Thyroid gland (tissue), 4 donors: ENCODE measurements around the gene OR6N1. TPM values are rescaled to one million over a fixed set of nuclear protein-coding genes. Genes with fewer than 3 reads are reported as not detected.

Source experiments
- DNase-seq, 2 donors: peaks; one replicate each; pipeline ENCODE4 v3.0.0-alpha.2; 2019
- H3K27ac ChIP-seq, 3 donors: fragments of 200-600 bp; sonication (generic); 1 replicate in 2 of 3; 2 replicates in 1 of 3; pipeline ENCODE4 v1.5.1; 2016 to 2019; ENCODE audit warnings: mild to moderate bottlenecking in 1 of 3, moderate library complexity in 1 of 3
- H3K27me3 ChIP-seq: fragments of 200-600 bp; sonication (generic); one replicate; pipeline ENCODE4 v1.5.1; 2019
- H3K36me3 ChIP-seq, 2 donors: fragments of 200-600 bp; sonication (generic); one replicate each; pipeline ENCODE4 v1.5.1; 2016 to 2019
- H3K4me1 ChIP-seq, 2 donors: fragments of 200-600 bp; sonication (generic); one replicate each; pipeline ENCODE4 v1.5.1; 2017 to 2019
- H3K4me3 ChIP-seq, 3 donors: fragments of 200-600 bp; sonication (generic); replicated peaks in 1 of 3; 1 replicate in 2 of 3; 2 replicates in 1 of 3; pipeline ENCODE4 v1.5.1; 2016; ENCODE audit warnings: mild to moderate bottlenecking in 1 of 3
- H3K9me3 ChIP-seq: fragments of 200-600 bp; sonication (generic); one replicate; pipeline ENCODE4 v1.5.1; 2017
- CTCF ChIP-seq, 6 experiments: fragments of 200-600 bp in 3 of 6; fragments of 450-650 bp in 3 of 6; sonication (generic) in 3 of 6; IDR thresholded peaks; one replicate each; pipeline ENCODE4 v1.5.1; 2016 to 2019; ENCODE audit warnings: antibody characterized with exemption in 6 of 6, mild to moderate bottlenecking in 2 of 6, inconsistent platforms in 1 of 6, moderate library complexity in 1 of 6
- POLR2A ChIP-seq, 2 donors: fragments of 450-650 bp; IDR thresholded peaks; one replicate each; pipeline ENCODE4 v1.6.1; 2017; ENCODE audit warnings: antibody characterized with exemption in 2 of 2, mild to moderate bottlenecking in 2 of 2, moderate library complexity in 1 of 2
- WGBS, 2 donors: methylation state at CpG; one replicate each; pipeline ENCODE4 v1.1.5; 2017; 5-methylcytosine and 5-hydroxymethylcytosine counted together
- intact Hi-C: fragments of 100-400 bp; cut with DNase I; formaldehyde crosslinking; loops from one replicate; pipeline ENCODE4 v1.15.1; 2023
- total RNA-seq, 4 donors: library from RNA; depleted of rRNA; stranded (reverse); fragments of >200 nt; gene quantifications; one replicate each; pipeline ENCODE4 v1.2.3, GENCODE V29; 2016

The OR6N1 gene
- total RNA-seq, 4 donors from 2014 or later: not detected

DNA sequence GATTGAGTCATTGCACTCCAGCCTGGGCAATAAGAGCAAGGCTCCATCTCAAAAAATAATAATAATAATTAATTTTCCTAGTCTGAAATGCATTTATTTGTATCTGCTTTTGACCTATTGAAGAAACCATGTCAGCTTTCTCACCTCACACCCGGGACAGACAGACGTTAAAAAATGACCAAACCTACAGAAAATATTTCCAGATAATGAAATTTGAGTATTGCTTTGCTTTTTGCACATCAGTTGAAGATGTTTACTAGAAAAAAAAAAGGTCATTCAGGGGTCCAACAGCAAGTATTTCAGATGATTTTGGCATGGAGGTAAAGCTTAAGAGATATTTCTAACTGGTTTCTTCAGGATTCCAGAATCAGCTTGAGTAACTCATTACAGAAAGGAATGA lies 17.6 kb downstream of the OR6N1 start, which contains the start of gene OR6K6:
Gene OR6K6, plus strand, starts transcription at position 301 of the 400 bp plus-strand sequence. CDS start 168 bp downstream, outside the sequence.
- 89 to 93% methylated on average over 2 of the region's 2 CpGs for WGBS, 2 donors
- intact Hi-C loops: no loop called here

DNA sequence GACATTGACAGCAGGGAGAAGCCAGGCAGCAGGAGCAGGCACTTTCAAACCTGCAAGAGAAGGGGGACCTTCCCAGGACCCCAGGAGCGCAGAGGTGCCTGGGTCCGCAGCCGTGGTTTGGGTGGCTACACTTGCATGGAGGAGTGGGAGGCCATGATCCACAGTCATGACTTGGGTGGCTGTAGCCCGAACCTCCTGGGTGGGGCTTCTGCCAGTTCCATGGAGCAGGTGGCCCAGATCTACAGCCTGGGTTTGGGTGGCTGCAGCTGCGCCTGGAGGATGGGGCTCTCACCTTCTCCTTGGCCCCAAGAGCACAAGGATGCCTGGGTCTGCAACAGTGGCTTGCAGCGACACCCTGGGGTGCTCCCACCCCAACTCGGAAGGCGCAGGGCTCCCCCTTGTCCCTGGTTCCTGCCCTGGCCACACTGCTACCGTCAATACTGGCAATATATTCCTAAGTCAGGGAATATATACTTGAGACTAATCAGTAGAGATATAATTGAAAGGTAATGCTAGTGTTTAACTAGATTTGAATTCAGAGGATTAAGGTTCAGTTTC lies 19.8 kb downstream of the OR6N1 start:
- Histone ChIP-seq H3K36me3 (no peaks in the 10 kb centered on the region), H3K27me3 (no peaks in the 10 kb centered on the region), H3K4me1 (no peaks in the 10 kb centered on the region), H3K9me3 (no peaks in the 10 kb centered on the region), H3K27ac (no peak overlapping the region), H3K4me3 (no peak overlapping the region)
- TF ChIP-seq CTCF (IDR thresholded peaks at IDR 0.05): no peak
- TF ChIP-seq POLR2A (IDR thresholded peaks at IDR 0.05): no peak
- DNase-seq: no peak
- WGBS, 2 donors: 97 to 98% methylated on average over 5 to 9 of the region's 9 CpGs
- intact Hi-C loops: no loop called here

More for the DNA sequence above, 17.6 kb downstream of the OR6N1 start, which contains the start of gene OR6K6:
- Histone ChIP-seq H3K27ac (no peak within 1 kb of the TSS), H3K27me3 (no peaks in the 10 kb centered on the region), H3K4me1 (no peaks in the 10 kb centered on the region), H3K4me3 (no peak within 1 kb of the TSS), H3K9me3 (no peaks in the 10 kb centered on the region), H3K36me3 (no peaks in the 10 kb centered on the region)
- no peak for DNase-seq
- TF ChIP-seq CTCF (IDR thresholded peaks at IDR 0.05): no peak
- TF ChIP-seq POLR2A (IDR thresholded peaks at IDR 0.05): no peak

DNA sequence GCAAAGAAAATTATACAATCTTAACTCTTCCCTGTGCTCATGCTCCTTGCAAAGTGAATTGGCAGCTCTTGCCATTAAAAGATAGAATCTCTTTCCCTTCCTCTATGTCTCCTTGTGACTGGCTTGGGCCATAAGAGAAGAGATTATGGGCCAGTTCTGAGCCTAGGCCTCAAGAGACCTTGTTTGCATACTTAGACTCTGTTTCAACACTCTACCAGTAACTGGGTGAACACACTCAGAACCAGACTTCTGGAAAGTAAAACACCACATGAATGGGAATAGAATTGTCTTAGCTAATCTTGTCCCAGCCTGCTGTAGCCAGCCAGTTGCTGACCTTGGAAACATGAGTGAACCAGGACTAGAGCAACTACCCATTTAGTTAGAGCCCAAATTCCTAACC lies 36.1 kb downstream of the OR6N1 start:
- no peak for DNase-seq
- no peaks in the 10 kb centered on the region for H3K27me3 ChIP-seq
- intact Hi-C loops: no loop called here
- no peak overlapping the region for H3K27ac ChIP-seq
- H3K4me3 ChIP-seq: no peak overlapping the region
- no peaks in the 10 kb centered on the region for H3K36me3 ChIP-seq
- TF ChIP-seq CTCF (IDR thresholded peaks at IDR 0.05) (no peak), POLR2A (IDR thresholded peaks at IDR 0.05) (no peak)
- no peaks in the 10 kb centered on the region for H3K9me3 ChIP-seq
- no peaks in the 10 kb centered on the region for H3K4me1 ChIP-seq

- Histone ChIP-seq H3K27ac (no peak overlapping the region), H3K36me3 (no peaks in the 10 kb centered on the region), H3K4me3 (no peak overlapping the region), H3K9me3 (no peaks in the 10 kb centered on the region), H3K27me3 (no peaks in the 10 kb centered on the region), H3K4me1 (no peaks in the 10 kb centered on the region)
- TF ChIP-seq POLR2A (IDR thresholded peaks at IDR 0.05): no peak
- no peak for TF ChIP-seq CTCF (IDR thresholded peaks at IDR 0.05)
- WGBS, 2 donors: 61 to 64% methylated on average over 2 of the region's 2 CpGs
- intact Hi-C loops: no loop called here
- no peak for DNase-seq
These were observed 39.5 kb downstream of the OR6N1 start for GRCh38 chr1:158732524-158732923.

- WGBS, 2 donors: 76 to 85% methylated on average over 4 of the region's 4 CpGs
- Histone ChIP-seq H3K4me3 (no peak overlapping the region), H3K36me3 (no peaks in the 10 kb centered on the region), H3K4me1 (no peaks in the 10 kb centered on the region), H3K9me3 (no peaks in the 10 kb centered on the region), H3K27me3 (no peaks in the 10 kb centered on the region), H3K27ac (no peak overlapping the region)
- DNase-seq: no peak
- TF ChIP-seq CTCF (IDR thresholded peaks at IDR 0.05): no peak
- no peak for TF ChIP-seq POLR2A (IDR thresholded peaks at IDR 0.05)
- intact Hi-C loops: no loop called here
These were observed 40.3 kb downstream of the OR6N1 start for GRCh38 chr1:158731707-158732106.
